Osteocyte (in vitro differentiated cells): ENCODE results near the gene PHACTR1. TPM values are rescaled to one million over a fixed set of nuclear protein-coding genes. Genes with fewer than 3 reads are reported as not detected.

Experiments used
- DNase-seq: peaks from one replicate; pipeline ENCODE4 v3.0.0; 2021; ENCODE audit warnings: mixed read lengths; ENCODE audit not compliant: unreplicated experiment; ENCODE audit errors: extremely low spot score
- H3K27ac Mint-ChIP-seq: one replicate; pipeline ENCODE4 v1.8.0; 2021; ENCODE audit warnings: mild to moderate bottlenecking, mixed read lengths; ENCODE audit not compliant: unreplicated experiment
- H3K27me3 Mint-ChIP-seq: one replicate; pipeline ENCODE4 v1.8.0; 2021; ENCODE audit warnings: mixed read lengths; ENCODE audit not compliant: unreplicated experiment
- H3K36me3 Mint-ChIP-seq: one replicate; pipeline ENCODE4 v1.8.0; 2021; ENCODE audit warnings: mixed read lengths; ENCODE audit not compliant: unreplicated experiment
- H3K4me1 Mint-ChIP-seq: one replicate; pipeline ENCODE4 v1.8.0; 2021; ENCODE audit warnings: mixed read lengths; ENCODE audit not compliant: unreplicated experiment
- H3K4me3 Mint-ChIP-seq: one replicate; pipeline ENCODE4 v1.8.0; 2021; ENCODE audit warnings: mild to moderate bottlenecking, moderate library complexity, mixed read lengths; ENCODE audit not compliant: unreplicated experiment
- H3K9me3 Mint-ChIP-seq: one replicate; pipeline ENCODE4 v1.8.0; 2021; ENCODE audit warnings: mixed read lengths; ENCODE audit not compliant: unreplicated experiment
- total RNA-seq: library from RNA; stranded (reverse); gene quantifications from 2 replicates; pipeline ENCODE4 v1.2.1, GENCODE V29; 2021
- TF ChIP-seq, protein P1 (sequence below): fragments of 200-600 bp; sonication (generic); IDR thresholded peaks from 2 replicates; pipeline ENCODE4 v1.5.0; 2021; ENCODE audit warnings: antibody characterized with exemption, mild to moderate bottlenecking, moderate library complexity

PHACTR1 gene
- total RNA-seq, 1 donor from 2014 or later, result 1.0 TPM

- Mint-ChIP-seq H3K4me3 (no peak overlapping the region), H3K36me3 (no peaks in the 10 kb centered on the region), H3K9me3 (peaks cover 5% of the 10 kb centered on the region), H3K4me1 (peaks cover 6% of the 10 kb centered on the region), H3K27ac (no peak overlapping the region), H3K27me3 (peaks cover 47% of the 10 kb centered on the region)
- no peak for DNase-seq
- TF ChIP-seq, protein P1, sequence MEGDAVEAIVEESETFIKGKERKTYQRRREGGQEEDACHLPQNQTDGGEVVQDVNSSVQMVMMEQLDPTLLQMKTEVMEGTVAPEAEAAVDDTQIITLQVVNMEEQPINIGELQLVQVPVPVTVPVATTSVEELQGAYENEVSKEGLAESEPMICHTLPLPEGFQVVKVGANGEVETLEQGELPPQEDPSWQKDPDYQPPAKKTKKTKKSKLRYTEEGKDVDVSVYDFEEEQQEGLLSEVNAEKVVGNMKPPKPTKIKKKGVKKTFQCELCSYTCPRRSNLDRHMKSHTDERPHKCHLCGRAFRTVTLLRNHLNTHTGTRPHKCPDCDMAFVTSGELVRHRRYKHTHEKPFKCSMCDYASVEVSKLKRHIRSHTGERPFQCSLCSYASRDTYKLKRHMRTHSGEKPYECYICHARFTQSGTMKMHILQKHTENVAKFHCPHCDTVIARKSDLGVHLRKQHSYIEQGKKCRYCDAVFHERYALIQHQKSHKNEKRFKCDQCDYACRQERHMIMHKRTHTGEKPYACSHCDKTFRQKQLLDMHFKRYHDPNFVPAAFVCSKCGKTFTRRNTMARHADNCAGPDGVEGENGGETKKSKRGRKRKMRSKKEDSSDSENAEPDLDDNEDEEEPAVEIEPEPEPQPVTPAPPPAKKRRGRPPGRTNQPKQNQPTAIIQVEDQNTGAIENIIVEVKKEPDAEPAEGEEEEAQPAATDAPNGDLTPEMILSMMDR, result no peak
These were observed 31.8 kb downstream of the PHACTR1 start for GRCh38 chr6:12748411-12748810.

DNA sequence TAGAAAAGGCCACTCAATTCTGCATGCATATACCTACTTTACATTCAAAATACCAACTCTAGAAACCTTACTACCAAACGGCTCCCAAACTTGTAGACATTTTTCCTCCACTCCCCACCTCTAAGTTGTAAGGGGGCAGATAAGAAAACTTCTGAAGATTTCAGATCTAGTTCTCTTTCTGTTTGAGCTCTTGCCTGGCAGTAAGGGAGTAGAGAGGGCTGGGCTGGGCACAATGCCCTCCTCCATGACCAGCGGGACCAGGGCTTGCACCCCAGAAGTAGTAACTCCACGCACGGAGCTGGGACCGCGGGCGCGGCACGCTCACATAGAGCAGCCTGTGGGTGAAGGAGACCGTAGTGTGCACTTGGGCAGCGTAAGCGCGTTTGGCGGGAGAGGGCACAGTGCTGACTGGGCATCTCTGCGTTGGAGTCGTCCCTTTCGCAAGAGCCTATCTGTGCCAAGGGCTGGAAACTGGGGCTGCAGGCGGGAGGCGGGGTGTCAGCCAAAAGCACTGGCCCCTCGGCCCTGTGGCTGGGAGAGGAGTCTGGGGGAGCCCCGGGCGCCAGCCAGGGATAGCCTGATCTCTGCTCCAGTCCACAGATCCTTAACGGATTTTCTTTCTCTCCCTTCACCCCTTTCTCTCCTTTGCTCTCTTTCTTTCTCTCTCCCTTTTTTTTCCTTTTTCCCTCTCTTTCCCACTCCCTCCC, 32.4 kb downstream of the PHACTR1 start:
- H3K36me3 Mint-ChIP-seq, result no peaks in the 10 kb centered on the region
- peaks cover 6% of the 10 kb centered on the region for H3K4me1 Mint-ChIP-seq
- TF ChIP-seq, protein P1, result no peak
- no peak overlapping the region for H3K4me3 Mint-ChIP-seq
- no peak overlapping the region for H3K27ac Mint-ChIP-seq
- peaks cover 5% of the 10 kb centered on the region for H3K9me3 Mint-ChIP-seq
- peaks cover 47% of the 10 kb centered on the region for H3K27me3 Mint-ChIP-seq
- no peak for DNase-seq

DNA sequence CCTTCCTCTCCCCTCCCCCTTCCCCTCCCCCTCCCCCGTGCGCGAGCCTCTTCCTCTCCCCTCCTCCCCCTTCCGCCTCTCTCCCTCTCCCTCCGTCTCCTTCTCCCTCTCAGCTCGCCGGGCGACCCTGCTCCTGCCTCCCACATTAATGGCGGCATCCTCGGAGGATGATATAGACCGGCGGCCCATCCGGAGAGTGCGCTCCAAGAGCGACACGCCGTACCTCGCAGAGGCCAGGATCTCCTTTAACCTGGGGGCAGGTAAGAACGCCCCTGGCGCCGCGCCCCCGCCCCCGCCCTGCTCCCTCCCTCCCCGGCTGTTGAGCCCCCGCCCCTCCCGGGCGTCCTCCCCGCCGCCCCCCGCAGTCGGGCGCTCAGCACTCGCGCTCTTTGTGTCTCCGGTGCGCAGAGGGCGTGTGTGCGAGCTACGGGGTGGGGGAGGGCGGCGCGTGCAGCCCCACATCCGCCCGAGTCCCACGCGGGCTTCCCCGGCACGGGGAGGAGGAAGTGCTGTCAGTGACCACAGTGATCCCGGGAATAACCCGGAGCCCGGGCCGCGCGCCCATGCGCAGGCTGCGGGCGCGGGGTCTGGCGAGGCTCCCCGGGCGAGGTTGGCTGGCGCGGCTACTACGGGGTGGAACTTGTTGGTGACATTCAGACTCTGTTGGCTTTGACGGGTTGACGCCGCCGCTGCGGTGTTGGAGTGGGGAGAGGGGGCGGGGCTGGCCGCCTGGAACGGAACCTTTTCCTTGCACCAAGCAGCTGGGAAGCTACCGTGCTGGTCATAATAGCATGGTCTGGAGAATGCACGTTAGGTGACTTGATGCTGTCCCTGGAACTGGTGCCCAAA, 33.2 kb downstream of the PHACTR1 start:
- DNase-seq, result no peak
- TF ChIP-seq, protein P1, result no peak
- Mint-ChIP-seq H3K4me3 (peak overlapping the region; percentile 60), H3K4me1 (peaks cover 6% of the 10 kb centered on the region), H3K27me3 (peaks cover 46% of the 10 kb centered on the region), H3K27ac (no peak overlapping the region), H3K9me3 (peaks cover 5% of the 10 kb centered on the region), H3K36me3 (no peaks in the 10 kb centered on the region)

DNA sequence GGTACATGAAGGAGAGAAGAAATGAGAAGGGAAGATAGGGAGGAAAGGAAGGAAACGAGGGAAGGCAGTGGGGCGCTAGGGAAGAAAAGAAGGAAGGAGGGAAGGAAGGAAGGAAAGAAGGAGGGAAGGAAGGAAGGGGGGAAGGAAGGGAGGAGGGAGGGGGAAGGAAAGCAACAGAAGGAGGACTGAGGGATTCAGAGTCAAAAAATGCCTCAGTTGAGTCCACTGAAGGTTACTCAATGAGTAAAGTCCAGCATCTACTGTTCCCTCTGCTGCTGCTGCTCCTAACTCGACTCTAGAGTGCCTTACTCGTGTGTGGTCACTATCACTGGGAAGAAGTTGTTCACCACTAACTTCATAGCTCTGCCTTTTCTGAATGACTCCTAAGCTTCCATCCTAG, 33.8 kb downstream of the PHACTR1 start:
- peaks cover 5% of the 10 kb centered on the region for H3K9me3 Mint-ChIP-seq
- H3K4me1 Mint-ChIP-seq, result peaks cover 6% of the 10 kb centered on the region
- peaks cover 45% of the 10 kb centered on the region for H3K27me3 Mint-ChIP-seq
- H3K27ac Mint-ChIP-seq, result no peak overlapping the region
- H3K4me3 Mint-ChIP-seq, result peak overlapping the region; percentile 60
- TF ChIP-seq, protein P1, result no peak
- H3K36me3 Mint-ChIP-seq, result no peaks in the 10 kb centered on the region
- no peak for DNase-seq

- H3K4me3 Mint-ChIP-seq, result no peak overlapping the region
- peaks cover 6% of the 10 kb centered on the region for H3K4me1 Mint-ChIP-seq
- H3K9me3 Mint-ChIP-seq, result peaks cover 5% of the 10 kb centered on the region
- TF ChIP-seq, protein P1, result no peak
- no peak for DNase-seq
- no peaks in the 10 kb centered on the region for H3K36me3 Mint-ChIP-seq
- peaks cover 42% of the 10 kb centered on the region for H3K27me3 Mint-ChIP-seq
- H3K27ac Mint-ChIP-seq, result no peak overlapping the region
These were observed 35.2 kb downstream of the PHACTR1 start for GRCh38 chr6:12751694-12752325.
